ENCODE measurements around the gene PUS7L. TPM values are rescaled to one million over a fixed set of nuclear protein-coding genes. Genes with fewer than 3 reads are reported as not detected.

PUS7L gene
- total and polyA plus RNA-seq, 2 experiments from 2014 or later: 15.0 to 23.1 TPM

DNA sequence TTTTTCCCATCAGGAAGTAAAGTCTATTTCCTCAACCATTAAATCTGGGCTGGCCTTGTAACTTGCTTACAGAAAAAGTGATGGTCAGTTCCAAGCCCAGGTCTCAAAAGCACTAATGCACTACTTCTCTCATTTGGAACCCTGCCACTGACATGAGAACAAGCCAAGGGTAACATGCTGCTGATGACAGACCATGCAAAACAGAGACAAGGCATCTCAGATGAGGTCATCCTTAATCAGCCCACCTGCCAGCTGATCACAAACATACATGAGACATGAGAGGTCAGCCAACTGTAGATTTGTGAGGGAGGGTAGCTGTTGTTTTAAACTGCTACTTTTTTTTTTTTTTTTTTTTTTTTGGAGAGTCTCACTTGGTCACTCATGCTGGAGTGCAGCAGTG, 31.4 kb upstream of the PUS7L start:
- in situ Hi-C loops (cut with MboI): no loop called here

DNA sequence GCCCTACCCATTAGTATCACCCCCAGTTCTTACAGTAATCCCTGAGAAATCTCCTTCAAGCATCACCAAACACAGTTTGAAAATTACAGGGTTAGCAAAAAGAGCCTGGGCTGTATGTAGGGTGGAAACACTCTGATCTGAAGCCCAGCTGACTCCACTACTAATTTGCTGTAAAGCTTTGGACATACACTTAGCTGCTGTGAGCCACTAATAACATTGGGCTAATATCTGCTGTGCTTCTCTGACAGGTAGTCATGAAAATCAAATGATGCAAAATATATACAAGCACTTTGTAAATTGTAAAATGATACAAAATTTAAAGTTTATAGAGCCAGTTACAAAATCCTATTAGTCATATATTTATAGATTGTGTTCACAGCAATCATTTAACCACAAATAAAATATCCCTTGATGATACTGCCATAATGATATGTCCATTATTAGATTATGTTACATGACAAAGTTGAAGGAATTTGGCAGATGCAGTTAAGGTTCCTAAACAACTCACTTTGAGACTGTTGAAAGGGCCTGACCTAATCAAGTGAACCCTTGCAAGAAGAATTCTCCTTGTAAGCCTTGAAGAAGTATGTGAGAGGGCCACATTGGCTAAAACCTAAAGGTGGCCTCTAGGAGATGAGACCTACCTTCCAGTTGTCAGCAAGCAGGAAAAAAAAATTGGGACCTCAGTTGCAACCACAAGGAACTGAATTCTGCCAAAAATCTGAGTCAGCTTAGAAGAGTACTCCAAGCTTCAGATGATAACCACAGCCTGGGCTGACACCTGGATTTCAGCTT, 28.5 kb upstream of the PUS7L start:
- H3K36me3 ChIP-seq (ENCODE audit: low read depth): peaks cover 8% of the 10 kb centered on the region
- no peak overlapping the region for H3K9ac ChIP-seq
- no peaks in the 10 kb centered on the region for H3K9me3 ChIP-seq (ENCODE audit: low read depth)
- no peaks in the 10 kb centered on the region for H3K79me2 ChIP-seq (ENCODE audit: insufficient read depth)
- H4K20me1 ChIP-seq (ENCODE audit: insufficient read depth): no peaks in the 10 kb centered on the region
- no peaks in the 10 kb centered on the region for H3K4me1 ChIP-seq (ENCODE audit: insufficient read depth)
- no peaks in the 10 kb centered on the region for H3K27me3 ChIP-seq (replicated peaks; ENCODE audit: insufficient read depth)
- peaks cover 16% of the 10 kb centered on the region; the same call in 1 of the 2 replicates for H3F3A ChIP-seq (ENCODE audit: insufficient read depth)
- no peak overlapping the region for H3K4me3 ChIP-seq
- peak; percentile 35 for DNase-seq
- no peaks in the 10 kb centered on the region for H3K9me2 ChIP-seq (ENCODE audit: insufficient read depth)
- no peak overlapping the region for H2AFZ ChIP-seq
- no peak overlapping the region for H3K4me2 ChIP-seq (ENCODE audit: unreplicated experiment)
- H3K27ac ChIP-seq: no peak overlapping the region
- in situ Hi-C loops (cut with MboI): no loop called here
- TF ChIP-seq EZH2 (IDR thresholded peaks at IDR 0.05; ENCODE audit: insufficient read depth, poor library complexity, severe bottlenecking) (no peak), EZH2phosphoT487 (IDR thresholded peaks at IDR 0.05; ENCODE audit: insufficient read depth, low read depth) (no peak)

More for the DNA sequence above, 31.4 kb upstream of the PUS7L start:
- H3K9ac ChIP-seq: no peak overlapping the region
- no peak for TF ChIP-seq EZH2phosphoT487 (IDR thresholded peaks at IDR 0.05; ENCODE audit: insufficient read depth, low read depth)
- no peak for TF ChIP-seq EZH2 (IDR thresholded peaks at IDR 0.05; ENCODE audit: insufficient read depth, poor library complexity, severe bottlenecking)
- no peak overlapping the region for H3K4me3 ChIP-seq
- no peaks in the 10 kb centered on the region for H3K27me3 ChIP-seq (replicated peaks; ENCODE audit: insufficient read depth)
- DNase-seq: peak; percentile 24
- peaks cover 24% of the 10 kb centered on the region for H3F3A ChIP-seq (ENCODE audit: insufficient read depth)
- H3K4me1 ChIP-seq (ENCODE audit: insufficient read depth): no peaks in the 10 kb centered on the region
- H4K20me1 ChIP-seq (ENCODE audit: insufficient read depth): no peaks in the 10 kb centered on the region
- no peaks in the 10 kb centered on the region for H3K9me2 ChIP-seq (ENCODE audit: insufficient read depth)
- H3K79me2 ChIP-seq (ENCODE audit: insufficient read depth): no peaks in the 10 kb centered on the region
- no peaks in the 10 kb centered on the region for H3K9me3 ChIP-seq (ENCODE audit: low read depth)
- no peak overlapping the region for H3K27ac ChIP-seq
- peaks cover 9% of the 10 kb centered on the region; the same call in 1 of the 2 replicates for H3K36me3 ChIP-seq (ENCODE audit: low read depth)
- no peak overlapping the region for H3K4me2 ChIP-seq (ENCODE audit: unreplicated experiment)
- no peak overlapping the region for H2AFZ ChIP-seq

DNA sequence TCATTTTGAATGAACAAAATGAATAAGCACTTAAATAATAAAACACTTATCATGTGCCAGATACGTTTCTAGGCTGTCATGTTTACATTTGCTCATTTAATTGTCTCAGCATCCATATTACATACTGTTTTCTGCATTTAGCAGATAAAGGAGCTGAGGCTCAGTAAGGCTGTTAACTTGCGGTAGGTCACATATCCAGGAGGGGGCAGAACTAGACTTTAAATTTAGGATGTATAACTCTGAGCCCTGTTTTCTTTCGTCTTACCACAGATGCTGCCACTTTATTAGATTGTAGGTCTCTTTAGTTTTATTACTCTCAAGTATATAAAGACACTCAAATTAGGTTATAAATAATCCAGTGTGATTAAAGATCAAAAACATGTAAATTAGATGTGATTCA, 17.9 kb upstream of the PUS7L start:
- H3K4me3 ChIP-seq: no peak overlapping the region
- H4K20me1 ChIP-seq (ENCODE audit: insufficient read depth): no peaks in the 10 kb centered on the region
- H3K9me3 ChIP-seq (ENCODE audit: low read depth): no peaks in the 10 kb centered on the region
- peaks cover 21% of the 10 kb centered on the region for H3K36me3 ChIP-seq (ENCODE audit: low read depth)
- 70 to 71% methylated on average over 3 of the region's 3 CpGs for WGBS, 2 experiments (ENCODE audit: low coverage in 1 of 2, low lambda C conversion rate in 2 of 2, missing lambda C conversion rate in 2 of 2)
- H3K27ac ChIP-seq: no peak overlapping the region
- no peak overlapping the region for H3K4me2 ChIP-seq (ENCODE audit: unreplicated experiment)
- no peak overlapping the region for H2AFZ ChIP-seq
- H3K4me1 ChIP-seq (ENCODE audit: insufficient read depth): no peaks in the 10 kb centered on the region
- H3F3A ChIP-seq (ENCODE audit: insufficient read depth): no peaks in the 10 kb centered on the region
- TF ChIP-seq EZH2 (IDR thresholded peaks at IDR 0.05; ENCODE audit: insufficient read depth, poor library complexity, severe bottlenecking): no peak
- TF ChIP-seq EZH2phosphoT487 (IDR thresholded peaks at IDR 0.05; ENCODE audit: insufficient read depth, low read depth): no peak
- DNase-seq: peak; percentile 49
- no peaks in the 10 kb centered on the region for H3K9me2 ChIP-seq (ENCODE audit: insufficient read depth)
- no peaks in the 10 kb centered on the region for H3K79me2 ChIP-seq (ENCODE audit: insufficient read depth)
- no peaks in the 10 kb centered on the region for H3K27me3 ChIP-seq (replicated peaks; ENCODE audit: insufficient read depth)
- H3K9ac ChIP-seq: no peak overlapping the region
- in situ Hi-C loops (cut with MboI): no loop called here

DNA sequence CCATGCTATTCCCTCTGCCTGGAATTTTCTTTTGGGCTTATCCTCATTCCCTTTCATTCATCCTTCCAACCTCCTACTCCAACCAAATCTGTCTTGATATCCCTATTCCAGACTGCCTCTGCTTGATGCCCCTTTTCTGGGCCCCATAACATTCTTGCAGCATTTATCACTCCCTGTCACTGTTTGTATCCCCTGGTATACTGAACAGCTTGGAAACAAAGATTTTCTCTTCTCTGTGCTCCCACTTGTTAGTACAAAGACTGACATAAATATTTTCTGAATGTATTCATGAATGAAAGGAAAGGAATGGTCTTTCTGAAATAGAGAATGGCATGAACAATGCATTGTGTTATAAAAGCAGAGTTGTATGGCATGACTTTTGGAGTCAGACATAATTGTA, 7.7 kb upstream of the PUS7L start:
- H3K9me3 ChIP-seq (ENCODE audit: low read depth): no peaks in the 10 kb centered on the region
- 0 out of 2 replicates have a peak, but pooled peaks cover 5% of the 10 kb centered on the region for H3K4me1 ChIP-seq (ENCODE audit: insufficient read depth)
- no peak overlapping the region for H3K9ac ChIP-seq
- peak; percentile 12 for DNase-seq
- H3K79me2 ChIP-seq (ENCODE audit: insufficient read depth): 0 out of 2 replicates have a peak, but pooled peaks cover 10% of the 10 kb centered on the region
- no peaks in the 10 kb centered on the region for H4K20me1 ChIP-seq (ENCODE audit: insufficient read depth)
- H3K27ac ChIP-seq: no peak overlapping the region
- H3K4me3 ChIP-seq: no peak overlapping the region
- H3K36me3 ChIP-seq (ENCODE audit: low read depth): 0 out of 2 replicates have a peak, but pooled peaks cover 3% of the 10 kb centered on the region
- no peak overlapping the region for H2AFZ ChIP-seq
- no peaks in the 10 kb centered on the region for H3F3A ChIP-seq (ENCODE audit: insufficient read depth)
- no peaks in the 10 kb centered on the region for H3K9me2 ChIP-seq (ENCODE audit: insufficient read depth)
- no peaks in the 10 kb centered on the region for H3K27me3 ChIP-seq (replicated peaks; ENCODE audit: insufficient read depth)
- H3K4me2 ChIP-seq (ENCODE audit: unreplicated experiment): no peak overlapping the region
- in situ Hi-C loops (cut with MboI): no loop called here
- no peak for TF ChIP-seq EZH2 (IDR thresholded peaks at IDR 0.05; ENCODE audit: insufficient read depth, poor library complexity, severe bottlenecking)
- no peak for TF ChIP-seq EZH2phosphoT487 (IDR thresholded peaks at IDR 0.05; ENCODE audit: insufficient read depth, low read depth)

DNA sequence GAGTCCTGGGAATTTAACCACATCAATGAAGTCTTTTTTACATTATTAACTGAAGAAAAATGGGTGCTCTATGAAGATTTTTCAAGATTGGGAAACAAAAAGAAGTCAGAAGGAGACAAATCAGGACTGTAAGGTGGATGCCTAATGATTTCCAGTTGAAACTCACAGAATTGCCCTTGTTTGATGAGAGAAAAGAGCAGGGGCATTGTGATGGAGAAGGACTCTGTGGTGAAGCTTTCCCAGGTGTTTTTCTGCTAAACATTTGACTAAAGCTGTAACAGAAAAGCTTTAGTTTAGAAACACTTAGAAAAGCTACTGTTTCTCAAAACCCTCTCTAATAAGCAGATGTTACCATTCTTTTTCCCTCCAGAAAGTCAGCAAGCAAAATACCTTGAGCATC, 5.9 kb upstream of the PUS7L start:
- Histone ChIP-seq H3K79me2 (ENCODE audit: insufficient read depth) (peaks cover 26% of the 10 kb centered on the region), H3K9ac (no peak overlapping the region), H3K27ac (no peak overlapping the region), H3K36me3 (ENCODE audit: low read depth) (no peaks in the 10 kb centered on the region), H2AFZ (no peak overlapping the region), H3K4me1 (ENCODE audit: insufficient read depth) (peaks cover 17% of the 10 kb centered on the region; the same call in 1 of the 2 replicates), H4K20me1 (ENCODE audit: insufficient read depth) (no peaks in the 10 kb centered on the region), H3K4me3 (no peak overlapping the region), H3F3A (ENCODE audit: insufficient read depth) (no peaks in the 10 kb centered on the region), H3K4me2 (ENCODE audit: unreplicated experiment) (no peak overlapping the region), H3K9me2 (ENCODE audit: insufficient read depth) (no peaks in the 10 kb centered on the region), H3K27me3 (replicated peaks; ENCODE audit: insufficient read depth) (no peaks in the 10 kb centered on the region), H3K9me3 (ENCODE audit: low read depth) (no peaks in the 10 kb centered on the region)
- TF ChIP-seq EZH2 (IDR thresholded peaks at IDR 0.05; ENCODE audit: insufficient read depth, poor library complexity, severe bottlenecking) (no peak), EZH2phosphoT487 (IDR thresholded peaks at IDR 0.05; ENCODE audit: insufficient read depth, low read depth) (no peak)
- DNase-seq: no peak
- in situ Hi-C loops (cut with MboI): no loop called here
